Activated CD4-positive, alpha-beta T cell treated with anti-CD3 and anti-CD28 coated beads, Interleukin-2, amount 50 U/mL, for 4 hours (primary cell): ENCODE results near the gene PRM3.

Experiments
- DNase-seq, 2 experiments: peaks; one replicate each; pipeline ENCODE4 v3.0.0-alpha.2; 2020

The PRM3 gene

GRCh38 chr16:11258553-11259492, 14.6 kb downstream of the PRM3 start:
- no peak for DNase-seq

- peak; percentile 46 to 52 for DNase-seq
Observed at GRCh38 chr16:11257131-11257938, 16.1 kb downstream of the PRM3 start.

- DNase-seq: no peak
Observed at GRCh38 chr16:11256661-11257130, 16.7 kb downstream of the PRM3 start.

- peak; percentile 81 to 84 for DNase-seq
Observed at GRCh38 chr16:11255737-11256660, 17.4 kb downstream of the PRM3 start, which contains the start of gene SOCS1. SOCS1 (minus strand) TSS chr16:11256204; CDS start chr16:11255478, 726 bp downstream.

GRCh38 chr16:11254913-11255736, 18.3 kb downstream of the PRM3 start:
- DNase-seq: peak; percentile 52 to 53

GRCh38 chr16:11253995-11254912, 19.2 kb downstream of the PRM3 start:
- no peak for DNase-seq

- peak; percentile 36 to 42 for DNase-seq
Observed at GRCh38 chr16:11253009-11253994, 20.1 kb downstream of the PRM3 start.

- no peak for DNase-seq
Observed at GRCh38 chr16:11252482-11252931, 20.9 kb downstream of the PRM3 start.

- peak; percentile 80 for DNase-seq
Observed at GRCh38 chr16:11251525-11252481, 21.6 kb downstream of the PRM3 start.

GRCh38 chr16:11250786-11251524, 22.5 kb downstream of the PRM3 start:
- no peak for DNase-seq

GRCh38 chr16:11250091-11250785, 23.2 kb downstream of the PRM3 start:
- DNase-seq: no peak

GRCh38 chr16:11249233-11250061, 24.0 kb downstream of the PRM3 start:
- no peak for DNase-seq

- DNase-seq: no peak
Observed at GRCh38 chr16:11248133-11248532, 25.3 kb downstream of the PRM3 start.

GRCh38 chr16:11245988-11246387, 27.4 kb downstream of the PRM3 start:
- DNase-seq: no peak

DNA sequence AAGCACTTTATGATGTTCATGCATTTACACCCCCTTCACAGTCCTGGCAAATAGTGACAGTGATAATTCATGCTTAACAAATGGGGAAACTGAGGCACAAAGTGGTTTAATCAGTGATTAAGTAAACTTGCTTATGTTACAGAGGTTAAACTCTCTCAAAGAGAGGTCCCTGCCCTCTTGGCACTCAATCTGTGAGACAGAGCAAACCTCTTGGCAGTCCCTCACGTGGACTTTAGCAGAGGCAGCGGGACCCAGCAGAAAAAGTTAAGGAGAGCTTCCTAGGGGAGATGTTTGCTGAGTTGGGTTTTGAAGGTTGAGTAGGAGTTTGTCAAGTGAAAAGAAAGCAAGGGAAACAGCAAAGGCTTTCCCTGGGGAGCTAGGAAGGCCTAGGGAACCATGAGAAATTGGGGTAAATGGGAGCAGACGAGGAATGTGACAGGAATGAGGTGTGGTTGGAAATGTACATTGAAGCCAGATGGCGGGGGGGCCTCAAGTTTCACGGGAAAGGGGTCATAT, 28.1 kb downstream of the PRM3 start:
- DNase-seq: no peak
